Activated CD4-positive, alpha-beta T cell treated with anti-CD3 and anti-CD28 coated beads for 36 hours (primary cell): ENCODE data around the gene EFCAB14. TPM values are rescaled to one million over a fixed set of nuclear protein-coding genes. Genes with fewer than 3 reads are reported as not detected.
"Not testable (repeated sequence)": the region's sequence is repeated elsewhere in the genome, so short reads cannot be mapped to it uniquely, and the experiment has no call there.

Experiments
- ATAC-seq: fragments of 200-7000 bp; cut with Tn5 transposase; one replicate; pipeline ENCODE4 v1.10.0; 2021; ENCODE audit warnings: mild to moderate bottlenecking, moderate library complexity
- CTCF ChIA-PET: fragments of 350-600 bp; sonication (Branson Sonifier 250); formaldehyde crosslinking; loops from one replicate; lab custom pipeline; 2021; ENCODE audit warnings: antibody characterized with exemption; lab: Charles Lee
- POLR2A ChIA-PET: fragments of 350-600 bp; sonication (Branson Sonifier 250); formaldehyde crosslinking; loops from one replicate; lab custom pipeline; 2021; ENCODE audit warnings: antibody characterized with exemption, inconsistent platforms; lab: Charles Lee
- DNase-seq: peaks from one replicate; pipeline ENCODE4 v3.0.0-alpha.2; 2020
- H3K27ac Mint-ChIP-seq: one replicate; pipeline ENCODE4 v1.8.0; 2021; ENCODE audit warnings: mixed read lengths
- H3K27me3 Mint-ChIP-seq: one replicate; pipeline ENCODE4 v1.8.0; 2021; ENCODE audit warnings: mixed read lengths
- H3K36me3 Mint-ChIP-seq: one replicate; pipeline ENCODE4 v1.8.0; 2021; ENCODE audit warnings: low read depth, mixed read lengths
- H3K4me1 Mint-ChIP-seq: one replicate; pipeline ENCODE4 v1.8.0; 2021; ENCODE audit warnings: mixed read lengths
- H3K4me3 Mint-ChIP-seq: one replicate; pipeline ENCODE4 v1.8.0; 2021; ENCODE audit warnings: mild to moderate bottlenecking, moderate library complexity, mixed read lengths
- H3K9me3 Mint-ChIP-seq: one replicate; pipeline ENCODE4 v1.8.0; 2021; ENCODE audit warnings: low read depth, mixed read lengths
- intact Hi-C, 2 experiments: fragments of 100-400 bp; cut with DNase I in 1 of 2; cut with micrococcal nuclease in 1 of 2; formaldehyde crosslinking; loops; one replicate each; pipeline versions ENCODE4 v1.14.2 to v1.15.1; 2022 to 2024; cut with DNase I, micrococcal nuclease
- total RNA-seq, 2 experiments: library from RNA; stranded (reverse); gene quantifications; one replicate each; pipeline ENCODE4 v1.2.3, GENCODE V29; 2021

EFCAB14 gene, protein sequence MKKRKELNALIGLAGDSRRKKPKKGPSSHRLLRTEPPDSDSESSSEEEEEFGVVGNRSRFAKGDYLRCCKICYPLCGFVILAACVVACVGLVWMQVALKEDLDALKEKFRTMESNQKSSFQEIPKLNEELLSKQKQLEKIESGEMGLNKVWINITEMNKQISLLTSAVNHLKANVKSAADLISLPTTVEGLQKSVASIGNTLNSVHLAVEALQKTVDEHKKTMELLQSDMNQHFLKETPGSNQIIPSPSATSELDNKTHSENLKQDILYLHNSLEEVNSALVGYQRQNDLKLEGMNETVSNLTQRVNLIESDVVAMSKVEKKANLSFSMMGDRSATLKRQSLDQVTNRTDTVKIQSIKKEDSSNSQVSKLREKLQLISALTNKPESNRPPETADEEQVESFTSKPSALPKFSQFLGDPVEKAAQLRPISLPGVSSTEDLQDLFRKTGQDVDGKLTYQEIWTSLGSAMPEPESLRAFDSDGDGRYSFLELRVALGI
- 10 to 100 TPM; 37.8 to 54.3 TPM for total RNA-seq

DNA sequence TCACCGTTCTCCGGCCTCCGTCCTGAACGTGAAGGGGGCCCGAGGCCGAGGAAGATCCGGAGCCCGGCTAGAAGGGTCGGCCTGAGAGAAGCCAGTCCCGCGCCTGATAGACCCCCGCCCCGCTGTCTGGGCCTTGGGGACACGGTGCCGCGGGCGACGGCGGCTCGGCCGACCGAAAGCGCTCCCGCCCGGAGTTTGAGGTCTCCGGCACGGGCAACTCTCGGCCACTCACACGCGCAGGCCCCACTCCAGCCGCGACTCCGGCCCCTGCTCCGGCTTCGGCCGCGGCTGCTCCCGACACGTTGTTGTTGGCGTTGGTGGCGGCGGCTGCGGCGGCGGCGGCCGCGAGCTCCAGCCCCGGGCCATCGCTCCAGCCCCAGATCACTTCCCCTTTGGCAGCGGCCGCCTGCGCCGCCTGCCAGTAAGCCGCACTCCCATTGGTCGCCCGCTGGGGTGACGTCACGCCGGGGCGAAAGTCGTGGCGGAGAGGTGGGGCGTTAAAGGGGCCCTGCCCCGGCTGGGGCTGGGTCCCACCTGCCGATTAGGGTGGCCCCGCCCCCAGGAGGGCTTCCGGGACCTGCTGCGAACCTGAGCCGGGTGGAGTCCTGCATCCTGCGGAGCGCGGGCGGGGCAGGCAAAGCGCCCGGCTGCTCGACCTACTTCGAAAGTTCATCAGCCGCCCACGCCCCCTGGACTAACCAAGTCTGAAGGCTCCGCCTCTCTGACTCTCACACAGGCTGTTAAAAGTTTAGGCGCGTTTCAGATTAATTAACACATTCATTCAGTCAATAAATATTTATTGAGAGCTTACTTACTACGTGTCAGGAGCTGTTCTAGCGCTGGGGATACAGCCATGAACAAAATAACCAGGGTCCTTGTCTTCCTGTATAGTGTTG is at the start of gene EFCAB14:
Gene EFCAB14, minus strand, starts transcription at position 388 of the 896 bp plus-strand sequence. CDS start 1,027 bp downstream, outside the sequence.
- intact Hi-C loops, result loop anchor here (1.0 to 5.0 kb wide), 10 partner anchors 50 to 613 kb away; partner anchors contain the start of genes ATPAF1 (in 2 of the 2), MKNK1 (in 2 of the 2), MOB3C (in 2 of the 2) and CMPK1 (in 1 of the 2)
- Mint-ChIP-seq H3K4me1 (peaks cover 35% of the 10 kb centered on the region), H3K27me3 (no peaks in the 10 kb centered on the region), H3K36me3 (peaks cover 25% of the 10 kb centered on the region), H3K4me3 (peak within 1 kb of the TSS; percentile 90), H3K9me3 (no peaks in the 10 kb centered on the region), H3K27ac (peak within 1 kb of the TSS; percentile 87)
- ATAC-seq (peak; percentile 99), DNase-seq (peak; percentile 99)
- POLR2A ChIA-PET, result interaction anchor here (0.5 kb wide), 1 partner anchor 13 kb away, joined by 3 read pairs; no protein-coding TSS in a partner anchor
- CTCF ChIA-PET, result interaction anchor here (1.2 to 1.6 kb wide), 2 partner anchors 9 to 51 kb away, joined by 3 read pairs; partner anchors contain the start of gene ATPAF1

GRCh38 chr1:46768445-46768844 is 49.5 kb upstream of the EFCAB14 start:
- Mint-ChIP-seq H3K4me3 (no peak overlapping the region), H3K27me3 (peaks cover 16% of the 10 kb centered on the region), H3K27ac (no peak overlapping the region), H3K4me1 (no peaks in the 10 kb centered on the region), H3K36me3 (peaks cover 6% of the 10 kb centered on the region), H3K9me3 (peaks cover 27% of the 10 kb centered on the region)
- DNase-seq, result no peak
- ChIA-PET CTCF (interaction anchor here (0.7 kb wide), 1 partner anchor 105 kb away, joined by 3 read pairs; no protein-coding TSS in a partner anchor), POLR2A (no interaction called here)
- intact Hi-C loops, result no loop called here
- ATAC-seq, result no peak

DNA sequence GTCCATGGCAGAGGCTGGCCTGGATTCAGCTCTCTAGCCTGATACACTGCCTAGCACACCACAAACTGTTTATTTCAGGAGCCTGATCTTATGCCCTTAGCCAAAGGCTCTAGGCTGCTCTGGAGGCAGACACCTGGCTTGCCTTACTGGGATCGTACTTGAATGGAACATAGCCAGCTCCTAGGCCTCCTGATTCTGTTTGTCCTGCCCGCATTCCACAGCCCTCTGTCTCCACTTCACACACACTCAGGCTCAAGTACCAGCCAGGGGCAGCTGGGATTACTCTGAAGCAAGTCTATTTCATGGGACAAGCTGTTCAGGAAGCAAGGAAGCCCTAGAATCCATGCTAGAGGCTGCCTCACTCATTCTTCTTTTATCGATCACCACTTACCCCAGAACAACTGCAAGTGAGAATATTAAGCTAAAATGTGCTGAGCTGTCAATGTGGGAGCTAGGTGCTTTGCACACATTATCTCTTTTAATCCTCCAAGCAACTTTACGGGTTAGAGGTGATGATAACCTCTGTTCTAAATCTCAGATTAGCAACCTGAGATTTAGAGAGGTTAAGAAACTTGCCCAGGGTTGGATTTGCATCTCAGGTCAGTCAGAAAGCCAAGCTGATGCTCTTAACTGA is 48.9 kb upstream of the EFCAB14 start:
- Mint-ChIP-seq H3K4me1 (no peaks in the 10 kb centered on the region), H3K36me3 (peaks cover 6% of the 10 kb centered on the region), H3K27me3 (peaks cover 16% of the 10 kb centered on the region), H3K27ac (no peak overlapping the region), H3K4me3 (no peak overlapping the region), H3K9me3 (peaks cover 27% of the 10 kb centered on the region)
- intact Hi-C loops, result no loop called here
- ATAC-seq (no peak), DNase-seq (no peak)
- ChIA-PET CTCF (no interaction called here), POLR2A (no interaction called here)

GRCh38 chr1:46764402-46764801 is 45.5 kb upstream of the EFCAB14 start:
- ATAC-seq (no peak), DNase-seq (no peak)
- intact Hi-C loops, result no loop called here
- H3K4me3 Mint-ChIP-seq, result no peak overlapping the region
- peaks cover 2% of the 10 kb centered on the region for H3K36me3 Mint-ChIP-seq
- no peak overlapping the region for H3K27ac Mint-ChIP-seq
- CTCF ChIA-PET, result no interaction called here
- H3K9me3 Mint-ChIP-seq, result peaks cover 7% of the 10 kb centered on the region
- POLR2A ChIA-PET, result no interaction called here
- H3K27me3 Mint-ChIP-seq, result peaks cover 29% of the 10 kb centered on the region
- no peaks in the 10 kb centered on the region for H3K4me1 Mint-ChIP-seq

DNA sequence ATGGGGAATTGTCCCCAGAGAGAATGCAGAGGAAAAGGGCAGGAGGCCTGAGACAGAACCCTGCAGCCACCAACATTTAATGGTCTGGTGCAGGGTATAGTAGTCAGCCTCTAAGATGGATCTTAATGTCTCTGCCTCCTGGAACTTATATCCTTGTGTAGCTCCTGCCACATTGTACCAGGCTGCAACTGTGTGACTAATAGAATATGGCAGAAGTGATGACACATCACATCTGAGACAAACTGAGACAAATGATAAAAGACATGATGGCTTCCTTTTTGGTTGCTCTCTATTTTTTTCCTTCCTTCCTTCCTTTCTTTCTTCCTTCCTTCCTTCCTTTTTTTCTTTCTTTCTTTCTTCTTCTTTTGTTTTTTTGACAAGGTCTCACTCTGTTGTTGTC is 42.8 kb upstream of the EFCAB14 start:
- CTCF ChIA-PET, result no interaction called here
- Mint-ChIP-seq H3K27me3 (peaks cover 25% of the 10 kb centered on the region), H3K4me3 (no peak overlapping the region), H3K36me3 (no peaks in the 10 kb centered on the region), H3K4me1 (no peaks in the 10 kb centered on the region), H3K27ac (no peak overlapping the region), H3K9me3 (no peaks in the 10 kb centered on the region)
- no peak for DNase-seq
- intact Hi-C loops, result no loop called here
- no peak for ATAC-seq
- POLR2A ChIA-PET, result no interaction called here

GRCh38 chr1:46760558-46761166 is 41.7 kb upstream of the EFCAB14 start:
- ATAC-seq (no peak), DNase-seq (no peak)
- intact Hi-C loops, result no loop called here
- POLR2A ChIA-PET, result no interaction called here
- CTCF ChIA-PET, result interaction anchor here (0.6 to 0.7 kb wide), 2 partner anchors 56 to 163 kb away, joined by 3 read pairs; no protein-coding TSS in a partner anchor
- no peaks in the 10 kb centered on the region for H3K36me3 Mint-ChIP-seq
- no peak overlapping the region for H3K27ac Mint-ChIP-seq
- no peaks in the 10 kb centered on the region for H3K4me1 Mint-ChIP-seq
- H3K4me3 Mint-ChIP-seq, result no peak overlapping the region
- H3K27me3 Mint-ChIP-seq, result peaks cover 30% of the 10 kb centered on the region
- no peaks in the 10 kb centered on the region for H3K9me3 Mint-ChIP-seq

DNA sequence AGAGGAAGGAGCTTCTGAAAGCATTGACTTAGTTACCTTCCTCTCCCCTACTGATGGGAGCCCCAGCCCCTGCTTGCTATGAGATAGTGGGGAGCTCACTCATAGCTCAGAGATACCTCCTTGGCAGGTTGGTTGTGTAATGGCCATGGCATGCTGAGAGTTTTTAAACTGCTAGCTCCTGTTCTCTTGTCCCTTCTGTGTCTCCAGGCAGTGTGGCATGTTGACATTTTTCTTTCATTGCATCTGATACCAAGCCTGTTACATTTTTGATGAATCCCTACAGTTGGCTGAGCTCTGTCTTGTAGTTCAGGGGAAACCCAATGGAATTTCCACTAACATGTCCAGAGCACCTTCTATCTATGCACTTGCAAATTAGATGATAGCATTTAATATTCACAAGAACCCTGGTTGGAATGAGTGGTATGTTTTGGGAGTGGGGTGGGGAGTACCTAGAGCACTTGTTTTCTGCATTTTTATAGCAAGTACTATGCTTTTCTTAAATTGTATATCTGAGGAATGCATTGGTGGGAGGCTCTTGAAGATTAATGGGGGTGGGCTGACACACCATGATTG is 39.1 kb upstream of the EFCAB14 start:
- ChIA-PET POLR2A (no interaction called here), CTCF (interaction anchor here (0.6 kb wide), 1 partner anchor 329 kb away, joined by 3 read pairs; no protein-coding TSS in a partner anchor)
- no peaks in the 10 kb centered on the region for H3K9me3 Mint-ChIP-seq
- no peak overlapping the region for H3K4me3 Mint-ChIP-seq
- DNase-seq (no peak), ATAC-seq (no peak)
- H3K27ac Mint-ChIP-seq, result no peak overlapping the region
- no peaks in the 10 kb centered on the region for H3K4me1 Mint-ChIP-seq
- H3K27me3 Mint-ChIP-seq, result peaks cover 39% of the 10 kb centered on the region
- intact Hi-C loops, result no loop called here
- no peaks in the 10 kb centered on the region for H3K36me3 Mint-ChIP-seq

GRCh38 chr1:46757247-46757955 is 38.5 kb upstream of the EFCAB14 start:
- POLR2A ChIA-PET, result no interaction called here
- CTCF ChIA-PET, result interaction anchor here (0.6 kb wide), 1 partner anchor 328 kb away, joined by 3 read pairs; no protein-coding TSS in a partner anchor
- peaks cover 42% of the 10 kb centered on the region for H3K27me3 Mint-ChIP-seq
- H3K36me3 Mint-ChIP-seq, result no peaks in the 10 kb centered on the region
- no peak overlapping the region for H3K4me3 Mint-ChIP-seq
- H3K27ac Mint-ChIP-seq, result no peak overlapping the region
- H3K9me3 Mint-ChIP-seq, result no peaks in the 10 kb centered on the region
- H3K4me1 Mint-ChIP-seq, result no peaks in the 10 kb centered on the region
- DNase-seq, result no peak
- intact Hi-C loops, result no loop called here
- no peak for ATAC-seq

DNA sequence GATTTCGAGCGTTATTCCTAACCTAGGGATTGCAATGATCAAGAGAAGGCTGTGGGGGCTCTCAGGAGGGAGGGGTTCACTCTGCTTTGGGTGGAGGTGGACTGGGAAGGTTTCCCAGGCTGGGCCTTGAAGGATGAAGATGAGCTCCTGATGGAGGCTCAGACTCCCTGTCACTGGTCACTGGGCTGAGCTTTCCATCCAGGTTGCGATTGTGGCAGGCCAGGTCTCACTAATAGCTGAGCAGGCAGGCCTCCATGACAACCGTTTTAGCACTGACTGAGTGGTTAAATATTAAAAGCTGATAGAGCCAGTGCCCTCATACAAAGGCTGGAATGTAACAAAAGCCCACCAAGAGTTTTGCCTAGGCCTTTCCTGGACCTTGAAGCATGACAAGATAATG is 36.2 kb upstream of the EFCAB14 start:
- Mint-ChIP-seq H3K27me3 (peaks cover 34% of the 10 kb centered on the region), H3K9me3 (no peaks in the 10 kb centered on the region), H3K36me3 (no peaks in the 10 kb centered on the region), H3K4me3 (no peak overlapping the region), H3K4me1 (no peaks in the 10 kb centered on the region), H3K27ac (no peak overlapping the region)
- DNase-seq (no peak), ATAC-seq (no peak)
- ChIA-PET POLR2A (no interaction called here), CTCF (no interaction called here)
- intact Hi-C loops, result no loop called here

GRCh38 chr1:46754707-46755106 is 35.8 kb upstream of the EFCAB14 start:
- H3K27me3 Mint-ChIP-seq, result peaks cover 37% of the 10 kb centered on the region
- ATAC-seq, POLR2A ChIA-PET, H3K4me3 Mint-ChIP-seq, H3K27ac Mint-ChIP-seq, CTCF ChIA-PET, H3K4me1 Mint-ChIP-seq, intact Hi-C loops, DNase-seq, H3K36me3 Mint-ChIP-seq, H3K9me3 Mint-ChIP-seq: not testable (repeated sequence)
